Stimulated activated CD8-positive, alpha-beta memory T cell treated with anti-CD3 and anti-CD28 coated beads, Interleukin-12 subunit alpha, Interleukin-12 subunit beta, amount 100 ng/mL, for 24 hours (primary cell): Measurements from ENCODE around the gene SLX4IP.
A peak's percentile ranks its signal among the peaks of the same experiment; 100 is the strongest.

Experiments
- DNase-seq: peaks from one replicate; pipeline ENCODE4 v3.0.0-alpha.2; 2020; ENCODE audit errors: extremely low read depth

The SLX4IP gene

DNA sequence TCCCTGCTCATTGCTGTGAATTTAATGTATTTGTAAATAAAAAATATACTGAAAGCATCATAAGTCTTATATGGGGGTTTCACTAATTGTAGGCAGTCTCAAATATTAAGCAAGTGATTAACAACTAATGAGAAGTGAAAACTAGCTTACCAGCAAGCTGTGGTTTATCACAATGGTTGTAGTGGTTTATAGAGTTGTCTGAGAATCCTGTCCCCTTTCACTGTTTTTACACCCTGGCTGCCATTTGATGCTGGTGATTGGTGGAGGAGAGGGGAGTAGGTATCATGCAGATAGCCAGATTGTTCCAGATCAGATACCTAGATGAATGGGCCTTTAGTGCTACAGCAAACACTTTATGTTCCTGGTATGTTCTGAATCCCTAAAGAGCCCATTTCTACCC lies 7.1 kb upstream of the SLX4IP start:
- DNase-seq = no peak

DNA sequence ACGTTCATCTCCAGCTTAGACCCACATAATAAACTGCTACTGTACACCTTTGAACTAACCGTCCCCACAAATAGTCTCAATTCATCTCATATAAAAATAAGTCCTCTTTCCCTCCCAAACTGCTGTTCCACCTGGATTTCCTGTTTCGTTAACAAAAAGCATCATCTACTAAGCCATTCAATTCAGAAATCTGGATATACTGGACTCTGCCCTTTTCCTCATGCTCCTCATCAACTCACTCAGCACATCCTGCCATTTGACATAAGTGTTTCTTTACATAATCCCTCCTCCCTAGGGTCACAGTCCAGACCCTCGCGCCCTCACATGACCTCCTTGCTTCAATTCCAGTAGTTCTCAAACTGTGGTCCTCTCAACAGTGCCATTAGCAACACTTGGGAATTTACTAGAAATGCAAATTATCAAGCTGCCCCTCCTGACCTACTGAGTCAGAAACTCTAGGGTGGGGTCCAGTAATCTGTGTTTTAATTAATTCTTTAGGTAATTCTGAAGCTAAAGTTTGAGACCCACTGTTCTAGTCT lies 5.6 kb upstream of the SLX4IP start:
- no peak for DNase-seq

DNA sequence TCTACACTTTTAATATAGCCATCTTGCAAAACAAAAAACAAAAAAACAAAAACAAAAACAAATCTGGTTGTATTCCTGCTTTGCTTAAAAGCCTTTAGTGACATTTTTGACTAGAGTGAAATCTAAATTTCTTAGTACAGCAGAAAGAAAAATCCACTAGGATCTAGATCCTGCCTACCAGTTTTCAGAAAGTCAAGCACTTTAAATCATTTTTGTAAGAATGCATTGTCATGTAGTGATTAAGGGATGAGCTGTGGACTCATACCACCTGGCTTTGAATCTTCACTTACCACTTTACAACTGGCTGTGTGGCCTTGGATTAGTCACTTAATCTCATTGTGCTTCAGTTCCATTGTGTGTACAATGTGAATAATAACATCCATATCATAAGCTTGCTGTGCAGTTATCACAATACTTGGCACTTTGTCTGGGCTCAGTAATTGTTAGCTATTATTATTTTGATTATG lies 5.1 kb upstream of the SLX4IP start:
- DNase-seq = no peak

DNA sequence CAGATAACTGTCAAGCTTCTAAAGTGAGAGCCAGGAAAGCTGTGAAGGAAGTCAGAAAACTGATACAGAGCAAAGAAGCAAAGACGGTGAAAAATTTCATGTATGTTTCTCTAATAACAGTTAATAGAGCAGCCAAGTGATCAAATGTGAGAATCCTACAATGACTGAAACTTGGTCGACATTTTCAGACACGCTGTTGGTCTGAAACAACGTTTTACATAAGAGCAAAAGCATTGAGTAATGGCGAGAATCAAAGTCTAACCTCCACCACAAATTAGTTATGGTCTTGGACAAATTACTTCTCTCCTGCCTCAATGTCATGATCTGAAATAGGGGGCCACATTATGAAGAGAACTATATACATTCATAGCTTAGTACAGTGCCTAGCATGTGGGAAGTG lies 4.4 kb upstream of the SLX4IP start:
- no peak for DNase-seq

DNA sequence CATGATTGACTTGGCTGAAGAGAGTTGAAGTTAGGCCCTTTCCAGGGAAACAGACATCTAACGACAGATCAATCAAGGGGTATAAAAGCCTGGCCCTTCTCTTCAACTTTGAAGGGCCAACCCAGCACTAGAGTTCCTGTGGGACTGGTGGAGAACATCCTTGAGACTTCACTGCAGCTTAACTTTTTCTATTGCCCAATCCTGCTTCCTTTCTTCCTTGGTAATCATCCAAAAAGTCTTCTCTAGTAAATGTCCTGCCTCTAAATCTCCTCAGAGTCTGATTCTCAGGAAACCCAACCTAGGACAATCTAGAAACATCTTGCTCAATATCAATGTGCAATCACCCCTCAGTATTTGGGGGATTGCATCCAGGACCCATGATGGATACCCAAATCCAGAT lies 3.0 kb upstream of the SLX4IP start:
- DNase-seq = no peak

DNA sequence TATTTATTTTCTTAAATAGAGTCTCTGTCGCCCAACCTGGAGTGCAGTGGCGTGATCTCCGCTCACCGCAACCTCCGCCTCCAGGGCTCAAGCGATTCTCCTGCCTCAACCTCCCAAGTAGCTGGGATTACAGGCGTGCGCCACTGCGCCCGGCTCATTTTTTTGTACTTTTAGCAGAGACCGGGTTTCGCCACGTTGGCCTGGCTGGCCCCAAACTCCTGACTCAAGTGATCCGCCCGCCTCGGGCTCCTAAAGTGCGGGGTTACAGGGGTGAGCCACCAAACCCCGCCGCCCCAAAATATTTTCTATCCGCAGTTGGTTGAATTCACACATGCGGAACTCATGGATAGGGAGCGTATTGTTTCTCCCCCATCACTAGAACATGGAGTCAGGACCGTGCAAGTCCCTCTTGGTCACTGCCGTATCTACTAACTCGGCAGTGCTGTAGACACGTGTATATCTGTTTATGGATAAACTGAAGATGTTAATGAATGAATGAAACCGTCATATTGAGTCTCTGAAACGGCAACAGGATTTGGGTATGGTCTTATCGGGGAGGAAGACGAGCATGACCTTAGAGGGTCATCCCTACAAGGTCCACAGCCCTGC lies 2.0 kb upstream of the SLX4IP start:
- no peak for DNase-seq

DNA sequence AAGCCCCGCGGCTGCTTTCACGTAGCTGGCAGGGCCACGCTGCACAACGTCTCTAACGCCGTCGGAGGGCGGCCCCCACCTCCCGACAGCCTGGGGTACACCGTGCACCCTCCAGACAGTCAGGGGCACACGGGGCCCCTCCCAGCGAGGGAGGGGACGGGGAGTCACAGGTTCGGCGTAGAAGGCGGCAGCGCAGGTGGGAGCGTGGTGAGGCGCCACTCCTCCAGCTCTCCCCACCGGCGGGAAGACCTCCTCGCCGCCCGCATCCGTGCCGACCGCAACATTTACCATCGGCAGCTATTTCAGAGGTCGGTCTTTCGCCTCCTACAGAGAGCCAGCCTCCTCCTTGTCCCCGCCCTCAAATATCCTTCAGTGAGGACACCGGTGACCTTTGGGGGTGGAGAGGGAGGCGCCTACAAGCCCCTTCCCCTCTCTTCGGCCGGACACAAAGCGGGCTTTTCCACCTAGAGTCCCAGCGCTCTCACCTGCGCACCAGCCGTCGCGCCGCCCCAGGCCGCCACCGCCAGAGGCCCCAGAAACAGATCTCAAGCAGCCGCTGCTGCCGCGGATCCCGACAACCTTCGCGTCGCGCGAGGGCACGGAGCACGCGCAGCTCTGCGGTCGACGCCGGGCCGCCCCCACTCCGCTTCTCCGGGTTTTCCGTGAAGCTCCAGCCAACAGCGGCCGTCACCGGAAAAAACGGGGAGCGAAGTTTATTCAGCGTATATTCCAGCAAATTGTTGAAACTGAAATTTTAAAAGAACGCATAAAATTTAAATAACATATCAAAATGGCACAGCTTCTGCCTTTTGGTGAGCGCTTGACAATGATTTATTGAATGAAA lies 1.3 kb upstream of the SLX4IP start, which contains the start of gene MKKS:
MKKS (minus strand) TSS at position 600 of the 844 bp plus-strand sequence. CDS start 20,708 bp downstream, outside the sequence.
- peak; percentile 69 for DNase-seq

DNA sequence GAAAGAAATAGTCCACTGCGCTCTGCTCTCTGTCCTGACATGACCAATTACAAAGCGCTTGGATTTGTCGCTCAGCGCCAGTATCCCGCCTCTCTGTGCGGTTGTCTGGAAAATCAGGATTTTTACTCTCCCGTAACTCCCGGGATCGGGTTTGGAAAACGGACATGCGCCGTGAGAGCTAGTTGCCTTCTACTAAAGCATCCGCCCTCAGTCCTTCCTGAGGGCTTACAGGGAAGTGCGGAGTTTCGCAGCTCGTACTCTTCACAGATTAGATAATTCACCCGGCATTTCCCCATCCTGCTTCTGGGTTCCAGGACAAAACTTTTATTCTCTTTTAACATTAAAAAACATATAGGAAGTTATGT lies 656 bp upstream of the SLX4IP start:
- peak; percentile 49 for DNase-seq

DNA sequence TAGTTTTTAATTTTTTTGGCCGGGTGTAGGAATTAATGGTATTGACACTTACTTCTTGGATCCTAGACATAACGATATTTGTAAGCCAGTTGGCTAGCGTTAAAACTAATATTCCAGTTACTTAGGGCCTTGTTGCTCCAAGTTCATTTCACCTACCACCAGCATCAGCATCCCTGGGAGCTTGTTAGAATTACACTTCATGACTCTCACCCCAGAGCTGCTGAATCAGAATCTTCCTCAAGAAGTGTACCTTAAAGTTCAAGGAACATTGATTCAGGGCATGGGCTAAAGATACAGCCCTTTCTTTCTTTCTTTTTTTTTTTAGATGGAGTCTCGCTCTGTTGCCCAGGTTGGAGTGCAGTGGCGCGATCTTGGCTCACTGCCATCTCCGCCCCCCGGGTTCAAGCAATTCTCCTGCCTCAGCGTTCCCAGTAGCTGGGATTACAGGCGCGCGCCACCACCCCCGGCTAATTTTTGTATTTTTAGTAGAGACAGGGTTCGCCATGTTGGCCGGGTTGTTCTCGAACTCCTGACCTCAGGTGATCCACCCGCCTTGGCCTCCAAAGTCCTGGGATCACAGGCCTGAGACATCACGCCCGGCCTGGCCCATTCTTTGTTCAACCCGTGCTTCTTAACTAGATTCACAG lies 1.1 kb downstream of the SLX4IP start:
- DNase-seq = no peak

DNA sequence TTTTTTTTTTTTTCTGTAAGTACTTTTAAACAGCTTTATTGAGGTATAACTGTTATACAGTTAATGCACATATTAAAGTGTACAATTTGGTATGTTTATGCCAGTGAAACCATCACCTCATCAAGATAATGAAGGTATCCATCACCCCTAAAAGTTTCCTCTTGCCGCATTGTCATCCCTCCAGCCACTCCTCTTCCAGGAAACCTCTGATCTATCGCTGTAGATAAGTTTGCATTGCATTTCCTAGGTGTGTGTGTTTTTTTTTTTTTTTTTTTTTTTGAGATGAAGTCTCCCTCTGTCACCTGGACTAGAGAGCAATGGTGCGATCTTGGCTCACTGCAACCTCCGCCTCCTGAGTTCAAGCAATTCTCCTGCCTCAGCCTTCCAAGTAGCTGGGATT lies 3.1 kb downstream of the SLX4IP start:
- no peak for DNase-seq

DNA sequence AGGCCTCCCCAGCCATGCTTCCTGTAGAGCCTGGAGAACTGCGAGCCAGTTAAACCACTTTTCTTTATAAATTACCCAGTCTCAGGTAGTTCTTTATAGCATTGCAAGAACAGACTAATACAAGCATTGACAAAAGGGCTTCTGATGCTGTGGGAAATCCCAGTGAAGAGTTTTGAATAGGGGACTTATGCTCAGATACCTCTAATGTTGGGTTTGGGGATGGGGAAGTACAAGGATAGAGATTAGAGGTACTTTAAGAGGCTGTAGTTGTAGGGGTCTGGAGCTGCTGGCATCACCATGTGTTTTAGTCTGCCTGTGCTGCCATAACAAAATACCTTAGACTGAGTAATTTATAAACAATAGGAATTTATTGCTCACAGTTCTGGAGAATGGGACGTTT lies 8.8 kb downstream of the SLX4IP start:
- no peak for DNase-seq

DNA sequence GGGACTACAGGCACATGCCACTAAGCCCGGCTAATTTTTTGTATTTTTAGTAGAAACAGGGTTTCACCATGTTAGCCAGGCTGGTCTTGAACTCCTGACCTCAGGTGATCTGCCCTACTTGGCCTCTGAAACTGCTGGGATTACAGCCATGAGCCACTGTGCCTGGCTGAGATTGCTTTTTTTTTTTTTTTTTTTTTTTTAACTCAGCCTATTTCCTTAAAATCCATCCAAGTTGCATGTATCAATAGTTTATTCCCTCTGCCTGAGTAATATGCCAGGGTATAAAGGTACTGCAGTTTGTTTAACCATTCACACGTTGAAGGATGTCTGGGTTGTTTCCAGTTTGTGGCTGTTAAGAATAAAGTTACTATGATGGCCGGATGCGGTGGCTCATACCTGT lies 10.7 kb downstream of the SLX4IP start:
- no peak for DNase-seq

DNA sequence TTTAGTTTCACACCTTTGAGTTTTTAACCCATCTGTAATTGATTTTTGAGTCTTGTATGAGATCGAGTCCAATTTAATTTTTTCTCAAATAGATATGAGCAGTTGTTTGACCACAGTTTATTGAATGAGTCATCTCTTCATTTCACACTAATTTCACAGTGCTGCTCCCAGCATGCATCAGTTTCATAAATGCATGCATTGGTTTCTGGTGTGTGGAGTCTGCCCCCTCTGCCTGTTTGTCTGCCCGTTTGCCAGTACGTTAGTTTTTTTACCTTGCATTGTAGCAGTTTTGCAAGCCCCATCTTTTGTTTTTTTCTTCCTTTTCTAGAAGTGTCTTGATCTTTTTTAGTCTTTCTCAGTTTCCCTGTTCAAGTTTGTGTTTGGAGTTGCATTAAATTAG lies 11.9 kb downstream of the SLX4IP start:
- no peak for DNase-seq

DNA sequence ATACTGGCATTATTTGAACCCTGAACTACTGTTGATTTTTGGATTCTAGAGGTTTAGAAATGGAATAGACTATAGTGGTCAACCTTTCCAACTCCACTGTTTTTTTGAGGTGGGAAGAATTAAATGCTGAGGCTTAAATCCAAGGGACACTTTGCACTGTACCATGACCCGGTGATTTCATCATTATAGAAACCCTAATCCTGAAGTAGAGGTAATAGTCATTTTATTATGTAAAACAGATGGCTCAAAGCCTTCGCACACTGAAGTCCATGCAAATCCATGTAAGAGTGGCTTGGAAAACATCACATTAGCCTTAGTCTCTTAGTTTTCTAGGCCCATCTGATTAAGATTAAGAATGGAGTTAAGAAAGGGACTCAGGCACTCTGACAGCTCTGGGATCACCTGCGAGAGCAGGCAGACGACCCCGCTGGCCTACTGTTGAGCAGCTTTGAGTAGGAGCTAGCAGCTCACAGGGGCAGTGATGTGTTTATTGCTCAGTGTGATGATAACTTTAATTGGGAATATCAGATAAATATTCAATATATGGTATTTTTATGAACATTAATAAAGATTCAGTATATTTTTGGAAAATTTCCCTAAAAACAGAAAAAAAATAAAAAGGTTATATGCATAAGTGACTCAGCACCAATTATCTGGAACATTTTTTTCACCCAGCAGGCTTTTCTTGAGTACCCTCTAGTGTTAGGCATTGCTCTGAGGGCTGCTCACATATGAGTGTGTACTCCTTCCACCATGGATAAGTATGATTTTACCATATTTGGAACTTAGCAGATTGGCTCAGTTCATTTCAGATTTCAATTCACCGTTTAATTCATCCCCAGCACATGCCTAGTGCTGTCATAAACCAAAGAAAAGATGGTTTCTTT lies 13.4 kb downstream of the SLX4IP start:
- no peak for DNase-seq

DNA sequence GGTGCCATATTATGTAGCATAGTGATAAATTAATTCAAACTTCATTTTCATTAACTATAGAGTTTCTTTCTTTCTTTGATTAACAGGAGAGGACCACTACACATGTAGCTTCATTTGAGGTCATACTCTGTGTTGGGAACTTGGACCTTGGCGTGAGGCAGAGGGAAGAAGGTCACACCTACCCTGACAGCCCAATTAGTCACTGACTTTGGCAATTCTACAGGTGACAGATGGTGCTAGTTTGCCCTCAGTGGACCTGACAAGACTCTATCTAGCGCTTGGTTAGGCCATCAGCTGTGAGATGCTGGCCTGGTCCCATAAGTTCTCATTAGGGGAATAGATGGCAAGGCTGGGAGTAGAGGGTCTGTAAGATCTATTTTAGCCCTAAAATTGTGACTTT lies 14.2 kb downstream of the SLX4IP start:
- DNase-seq = no peak

DNA sequence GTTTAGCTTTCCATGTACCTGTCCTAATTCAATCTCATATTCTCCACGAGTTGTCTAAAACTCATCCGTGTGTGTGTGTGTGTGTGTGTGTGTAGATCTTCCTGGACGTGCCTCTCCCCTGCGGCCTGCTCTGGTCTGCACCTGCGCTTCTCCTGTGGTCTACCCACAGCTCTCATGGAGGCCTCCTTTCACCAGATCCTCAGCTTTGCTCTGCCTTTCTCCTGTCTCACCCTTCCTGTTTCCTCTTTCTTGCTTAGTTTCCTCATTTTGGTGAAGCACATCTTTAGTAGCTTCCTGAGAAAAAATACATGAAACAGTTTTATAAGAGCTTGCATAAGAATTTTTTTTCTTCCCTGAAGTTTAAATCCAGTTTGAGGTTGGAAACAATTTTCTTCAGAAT lies 18.1 kb downstream of the SLX4IP start:
- DNase-seq = no peak

DNA sequence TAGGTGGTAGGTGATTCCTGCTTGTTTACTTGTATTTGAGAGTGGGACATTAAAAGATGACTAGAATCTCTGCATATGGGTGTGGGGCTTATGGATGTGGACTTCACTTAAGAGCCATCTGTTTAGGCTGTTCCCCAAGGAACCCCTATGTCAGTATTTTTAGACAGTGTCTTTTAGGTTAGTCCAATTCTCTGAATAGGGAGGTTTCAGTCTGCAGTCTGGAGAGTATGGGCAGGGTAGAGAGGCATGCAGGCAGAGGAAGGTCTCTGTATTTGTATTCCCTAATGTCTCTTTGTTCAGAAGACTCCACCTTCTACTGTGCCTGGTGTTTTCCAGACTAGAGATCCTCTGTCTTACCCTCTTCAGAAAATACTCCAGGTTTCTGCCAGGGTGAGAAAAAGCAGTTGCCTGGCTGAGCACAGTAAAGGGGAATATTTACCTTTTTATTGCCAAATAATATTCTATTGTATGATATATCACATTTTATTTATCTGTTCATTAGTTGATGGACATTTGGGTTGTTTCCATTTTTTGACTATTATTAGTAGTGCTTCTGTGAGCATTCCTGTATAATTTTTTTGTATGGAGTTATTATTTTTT lies 19.1 kb downstream of the SLX4IP start:
- DNase-seq = no peak

DNA sequence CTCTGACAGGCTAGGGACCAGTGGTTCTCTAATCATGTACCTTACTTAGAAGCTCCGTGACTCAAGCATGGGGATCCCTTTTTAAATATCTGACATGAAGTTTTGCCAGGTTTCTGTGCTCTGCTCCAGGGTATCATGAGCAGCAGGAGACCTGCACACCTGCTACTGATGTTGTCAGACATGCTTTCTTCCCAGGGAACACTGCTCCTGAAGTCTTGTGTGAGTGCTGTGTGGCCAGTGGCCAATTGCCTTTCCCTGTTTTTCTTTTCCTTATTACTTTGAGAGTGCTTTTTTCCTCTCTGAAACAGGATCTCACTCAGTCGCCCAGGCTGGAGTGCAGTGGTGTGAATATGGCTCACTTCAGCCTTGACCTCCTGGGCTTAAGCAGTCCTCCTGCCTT lies 26.4 kb downstream of the SLX4IP start:
- DNase-seq = no peak

DNA sequence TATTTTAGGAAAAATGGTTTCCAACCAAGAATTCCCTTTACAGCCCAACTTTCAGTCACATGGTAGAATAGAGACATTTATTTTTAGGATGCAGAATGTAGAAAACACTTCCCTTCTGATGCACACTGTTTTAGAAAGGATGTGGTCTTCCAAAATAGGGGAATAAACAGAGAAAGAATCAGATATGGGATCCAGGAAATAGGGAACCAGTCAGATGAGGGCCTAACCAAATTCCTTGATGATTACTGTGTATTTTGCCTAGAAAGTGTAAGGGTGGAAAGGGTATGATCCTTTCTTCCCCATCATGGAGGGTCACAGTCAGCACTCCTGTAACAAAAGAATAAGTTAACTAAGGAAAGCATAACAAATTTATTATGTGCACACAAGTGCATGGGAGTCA lies 27.4 kb downstream of the SLX4IP start:
- no peak for DNase-seq

DNA sequence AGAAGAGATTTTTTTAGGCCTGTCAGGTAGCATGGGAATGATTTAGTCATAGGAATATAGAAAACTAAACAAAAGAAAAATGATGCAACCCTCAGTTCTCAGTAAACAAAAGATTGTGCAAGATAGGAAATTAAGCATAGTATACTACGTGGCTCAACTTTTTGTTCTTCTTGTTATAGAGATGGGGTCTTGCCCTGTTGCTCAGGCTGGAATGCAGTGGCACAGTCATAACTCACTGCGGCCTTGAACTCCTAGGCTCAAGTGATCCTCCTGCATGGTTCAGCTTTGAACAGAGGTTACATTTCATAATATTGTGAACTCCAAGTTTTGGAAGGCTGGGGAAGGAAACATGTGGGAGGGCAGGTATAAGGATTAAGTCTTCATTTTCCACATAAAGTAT lies 28.5 kb downstream of the SLX4IP start:
- DNase-seq = no peak

DNA sequence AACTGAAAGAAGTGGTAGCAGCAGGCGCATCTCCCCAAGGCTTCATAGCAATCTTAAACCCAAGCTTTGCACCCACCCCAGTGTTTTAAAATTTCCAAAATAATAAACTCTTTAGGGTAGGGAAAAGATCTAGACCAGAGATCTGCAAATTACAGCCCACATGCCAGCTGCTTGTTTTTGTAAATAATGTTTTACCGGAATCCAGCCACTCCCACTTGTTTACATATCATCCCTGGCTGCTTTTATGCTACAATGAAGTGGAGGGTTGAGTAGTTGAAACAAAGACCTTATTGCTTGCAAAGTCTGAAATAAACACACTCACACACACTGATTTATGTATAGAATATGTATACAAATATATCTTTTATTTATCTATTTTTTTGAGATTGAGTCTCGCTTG lies 30.0 kb downstream of the SLX4IP start:
- no peak for DNase-seq
